GM18870 (cell line): Measurements from ENCODE around the gene COX6B2.
"Not testable (repeated sequence)": the region's sequence is repeated elsewhere in the genome, so short reads cannot be mapped to it uniquely, and the experiment has no call there.

ENCODE experiments used
- ATAC-seq: cut with Tn5 transposase; IDR thresholded peaks from one replicate; pipeline ENCODE4 v1.9.1; 2021; ENCODE audit warnings: moderate library complexity; ENCODE audit not compliant: unreplicated experiment

COX6B2 gene, protein sequence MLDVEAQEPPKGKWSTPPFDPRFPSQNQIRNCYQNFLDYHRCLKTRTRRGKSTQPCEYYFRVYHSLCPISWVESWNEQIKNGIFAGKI

DNA sequence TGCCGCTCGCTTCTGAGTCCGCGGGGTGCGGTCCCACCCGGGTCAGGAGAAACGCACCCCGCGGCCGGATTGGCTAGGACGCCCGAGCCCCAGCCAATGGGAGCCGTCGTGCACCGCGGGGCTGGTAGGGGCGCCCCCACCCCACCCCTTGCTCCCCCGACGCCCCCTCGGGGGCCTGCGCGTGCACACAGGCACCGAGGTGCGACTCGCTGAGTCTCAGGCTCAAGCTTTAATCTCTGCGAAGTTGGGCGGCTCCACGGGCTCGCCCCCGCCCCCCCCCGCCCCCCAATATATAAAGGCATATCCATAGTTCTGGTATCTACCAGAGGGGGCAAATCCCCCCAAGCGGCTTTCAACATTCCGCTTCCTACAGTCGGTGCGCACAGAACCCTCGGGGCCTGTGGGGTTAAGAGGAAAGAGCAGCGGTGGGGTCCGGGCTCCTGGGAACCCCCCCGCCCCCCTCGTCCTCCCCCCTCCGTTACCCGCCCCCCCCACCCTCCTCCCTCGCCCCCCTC, at the start of gene COX6B2:
Gene COX6B2, minus strand, starts transcription at position 22 of the 515 bp plus-strand sequence. CDS start 198 bp downstream, outside the sequence.
- no peak for ATAC-seq

DNA sequence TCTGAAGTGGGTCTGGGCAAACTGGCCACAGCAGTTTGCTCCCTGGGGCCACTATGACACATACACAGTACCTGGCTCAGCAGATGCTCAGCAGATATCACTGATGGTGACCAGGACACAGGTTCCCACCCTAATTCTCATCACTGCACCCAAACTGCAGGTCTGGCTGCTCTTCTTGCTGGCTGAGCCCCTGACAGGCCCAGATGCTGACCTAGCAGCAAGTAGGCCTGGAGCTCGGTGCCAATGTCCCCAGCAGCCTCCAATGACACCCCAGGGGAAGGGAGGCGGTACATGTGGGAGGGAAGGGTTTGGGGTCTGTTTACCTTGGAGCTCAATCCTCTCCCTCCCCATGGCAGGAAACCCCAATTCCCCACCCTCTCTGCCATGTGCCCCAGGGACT, 48.0 kb upstream of the COX6B2 start:
- no peak for ATAC-seq

DNA sequence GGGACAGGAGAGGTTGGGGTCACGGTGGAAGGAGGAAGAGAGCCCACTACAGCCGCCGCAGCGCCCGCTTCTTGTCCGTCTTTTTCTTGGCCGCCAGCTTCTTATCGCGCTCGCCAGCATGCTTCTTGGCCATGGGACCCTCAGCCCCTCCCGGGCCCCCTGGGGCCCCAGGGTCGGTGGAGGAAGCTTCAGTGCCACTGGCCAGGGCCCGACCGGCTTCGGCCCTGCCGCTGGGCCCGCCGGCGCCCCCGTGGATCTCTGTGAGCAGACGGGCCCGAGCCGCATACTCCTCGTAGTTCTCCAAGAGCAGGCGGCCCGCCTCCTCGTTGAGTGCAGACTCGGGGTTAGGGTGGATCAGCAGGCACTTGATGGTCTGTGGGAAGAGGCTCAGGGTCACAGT, 46.9 kb upstream of the COX6B2 start:
- ATAC-seq: not testable (repeated sequence)

DNA sequence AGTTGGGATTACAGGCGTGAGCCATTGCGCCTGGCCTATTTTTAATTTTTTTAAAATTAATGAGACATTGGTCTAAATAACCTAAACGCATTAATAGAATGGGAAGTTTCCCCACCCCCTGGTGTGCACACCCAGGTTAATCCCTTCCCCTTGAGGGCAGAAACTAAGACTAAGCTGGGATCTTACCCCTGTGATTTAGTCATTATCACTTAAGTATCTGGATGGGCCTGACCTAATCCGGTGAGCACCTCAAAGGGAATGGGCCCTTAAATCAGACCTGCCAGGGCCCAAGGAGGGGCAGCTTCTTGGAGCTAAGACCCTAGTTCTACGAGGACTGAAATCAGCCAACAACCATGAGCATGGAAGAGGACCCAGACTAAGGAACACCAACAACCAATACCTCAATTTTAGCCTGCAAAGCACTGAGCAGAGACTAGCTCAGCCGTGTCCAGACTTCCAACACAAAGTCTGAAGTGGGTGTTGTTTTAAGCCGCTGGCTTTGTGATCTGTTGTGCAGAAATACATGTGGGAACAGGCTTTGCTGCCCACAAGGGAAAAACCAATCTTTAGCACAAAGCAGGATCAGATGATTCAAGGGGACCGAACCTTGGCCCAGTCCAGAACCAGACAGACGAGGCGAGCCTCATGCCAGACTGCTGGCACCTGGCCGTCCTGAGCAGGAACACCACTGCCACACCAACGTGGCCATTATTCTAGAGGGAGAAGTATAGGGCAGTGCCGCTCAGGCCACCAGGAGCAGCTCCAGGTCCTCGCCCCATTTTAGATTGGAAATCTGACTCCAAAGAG, 46.0 kb upstream of the COX6B2 start:
- no peak for ATAC-seq

DNA sequence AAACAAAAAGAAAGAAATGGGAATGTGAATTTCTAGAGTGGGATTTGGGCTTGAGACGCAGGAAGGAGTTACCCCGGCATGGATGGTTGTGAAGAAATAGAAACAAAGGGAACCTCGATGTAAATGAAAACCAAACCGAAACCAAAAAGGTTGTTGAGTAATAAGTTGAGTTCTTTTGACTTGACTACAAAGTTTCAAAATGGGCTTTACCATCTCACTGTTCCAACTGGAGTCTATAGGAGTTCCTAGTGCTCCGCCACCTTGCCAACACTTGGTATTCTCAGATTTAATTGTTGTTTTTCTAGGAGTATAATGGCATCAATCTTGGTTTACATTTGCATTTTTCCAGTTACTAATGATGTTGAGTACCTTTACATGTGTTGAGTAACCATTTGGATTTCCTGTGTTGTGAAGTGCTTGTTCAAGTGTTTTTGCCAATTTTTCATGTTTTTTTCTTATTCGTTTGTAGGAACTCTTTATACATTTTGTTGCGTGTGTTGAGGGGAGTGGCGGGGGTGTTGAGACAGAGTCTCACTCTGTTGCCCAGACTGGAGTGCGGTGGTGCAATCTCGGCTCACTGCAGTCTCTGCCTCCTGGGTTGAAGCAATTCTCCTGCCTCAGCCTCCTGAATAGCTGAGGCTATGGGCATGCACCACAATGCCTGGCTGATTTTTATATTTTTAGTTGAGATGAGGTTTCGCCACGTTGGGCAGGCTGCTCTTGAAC, 43.8 kb upstream of the COX6B2 start:
- ATAC-seq: no peak

DNA sequence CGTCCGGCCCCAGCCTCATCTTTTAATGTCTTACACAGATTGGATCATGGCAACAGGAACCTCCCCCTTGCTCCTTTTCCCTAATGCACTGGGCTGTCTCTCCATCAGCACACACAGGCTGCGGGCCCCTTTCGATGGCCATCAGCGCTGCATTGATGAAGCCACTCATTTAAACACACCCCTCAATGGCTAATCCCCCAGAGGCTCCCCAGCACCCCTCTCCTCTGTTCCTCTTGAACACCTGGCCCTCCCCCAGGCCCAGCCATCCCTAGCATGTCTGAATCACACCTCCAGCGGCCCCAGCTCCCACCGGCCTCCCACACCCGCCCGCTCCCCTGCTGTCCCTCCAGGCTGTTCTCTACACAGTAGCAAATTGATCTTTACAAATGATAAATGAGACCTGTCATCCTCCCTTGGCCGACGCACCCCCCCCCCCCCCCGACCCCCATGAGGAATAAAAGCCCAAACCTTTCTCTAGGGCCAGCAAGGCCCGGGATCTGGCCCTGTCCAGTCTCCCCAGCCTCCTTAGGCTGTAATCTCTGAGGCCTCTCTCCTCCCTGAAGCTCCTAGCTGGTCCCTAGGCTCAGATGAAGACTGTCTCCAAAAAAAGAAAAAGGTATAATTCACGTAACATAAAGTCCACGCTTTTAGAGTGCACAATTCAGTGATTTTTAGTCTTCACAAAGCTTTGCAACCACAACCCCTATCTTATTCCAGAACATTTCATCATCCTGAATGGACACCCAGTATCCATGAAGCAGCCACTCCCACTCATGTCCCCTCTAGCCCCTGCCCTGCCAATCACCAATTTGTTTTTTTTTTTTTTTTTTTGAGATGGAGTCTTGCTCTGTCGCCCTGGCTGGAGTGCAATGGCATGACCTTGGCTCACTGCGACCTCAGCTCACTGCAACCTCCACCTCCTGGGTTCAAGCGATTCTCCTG, 38.6 kb upstream of the COX6B2 start:
- ATAC-seq: no peak

DNA sequence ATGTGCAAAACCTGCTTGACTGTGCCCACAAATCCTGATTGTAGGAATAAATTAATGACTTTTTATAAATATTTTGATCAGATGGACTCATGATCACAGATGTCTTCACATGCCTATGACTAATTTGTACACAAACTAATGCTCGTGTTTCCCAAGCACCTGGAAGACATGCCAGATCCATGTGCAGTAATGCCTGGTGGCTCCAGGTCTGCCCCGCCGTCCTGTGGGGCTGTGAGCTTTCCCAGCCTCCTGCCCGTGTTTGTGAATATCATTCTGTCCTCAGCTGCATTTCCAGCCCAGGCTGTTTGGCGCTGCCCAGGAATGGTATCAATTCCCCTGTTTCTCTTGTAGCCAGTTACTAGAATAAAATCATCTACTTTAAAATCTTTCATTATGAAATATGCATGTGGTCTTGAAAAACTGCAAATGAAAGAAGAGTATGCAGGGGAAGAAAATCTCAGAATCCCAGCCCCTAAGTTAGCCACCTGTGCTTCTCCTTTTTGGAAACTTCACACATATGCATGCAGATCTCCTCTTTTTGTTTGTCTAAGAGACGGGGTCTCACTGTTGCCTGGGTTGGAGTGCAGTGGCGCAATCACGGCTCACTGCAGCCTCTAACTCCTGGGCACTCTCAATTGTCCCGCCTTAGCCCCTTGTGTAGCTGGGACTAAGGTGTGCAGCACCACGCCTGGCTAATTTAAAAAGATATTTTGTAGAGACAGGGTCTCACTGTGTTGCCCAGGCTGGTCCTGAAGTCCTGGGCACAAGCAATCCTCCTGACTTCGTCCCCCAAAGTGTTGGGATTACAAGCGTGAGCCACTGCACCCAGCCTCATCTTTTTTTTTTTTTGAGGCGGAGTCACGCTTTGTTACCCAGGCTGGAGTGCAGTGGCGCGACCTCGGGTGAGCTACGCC, 37.4 kb upstream of the COX6B2 start:
- ATAC-seq: no peak

DNA sequence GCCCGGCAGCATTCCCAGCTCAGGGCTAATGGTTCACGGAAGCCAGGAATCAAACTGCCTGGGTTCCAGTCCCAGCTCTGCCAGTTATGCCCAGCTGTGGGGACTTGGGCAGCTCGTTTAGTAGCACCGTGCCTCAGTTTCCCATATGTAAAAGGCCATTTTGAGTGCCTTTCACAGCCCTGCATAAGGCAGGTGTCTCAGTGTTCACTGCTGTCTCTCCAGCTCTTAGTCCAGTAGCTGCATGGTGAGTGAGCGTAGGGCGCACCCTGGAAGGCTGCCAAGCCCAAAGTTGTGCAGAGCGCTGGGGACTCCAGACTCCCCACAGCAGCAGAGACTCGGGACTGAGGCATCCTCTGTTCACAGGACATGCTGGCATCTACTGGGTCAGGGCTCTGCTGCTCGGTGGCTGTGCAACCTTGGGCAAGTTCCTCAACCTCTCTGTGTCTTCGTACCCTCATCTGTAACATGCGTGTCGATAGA, 36.7 kb upstream of the COX6B2 start:
- ATAC-seq: no peak

DNA sequence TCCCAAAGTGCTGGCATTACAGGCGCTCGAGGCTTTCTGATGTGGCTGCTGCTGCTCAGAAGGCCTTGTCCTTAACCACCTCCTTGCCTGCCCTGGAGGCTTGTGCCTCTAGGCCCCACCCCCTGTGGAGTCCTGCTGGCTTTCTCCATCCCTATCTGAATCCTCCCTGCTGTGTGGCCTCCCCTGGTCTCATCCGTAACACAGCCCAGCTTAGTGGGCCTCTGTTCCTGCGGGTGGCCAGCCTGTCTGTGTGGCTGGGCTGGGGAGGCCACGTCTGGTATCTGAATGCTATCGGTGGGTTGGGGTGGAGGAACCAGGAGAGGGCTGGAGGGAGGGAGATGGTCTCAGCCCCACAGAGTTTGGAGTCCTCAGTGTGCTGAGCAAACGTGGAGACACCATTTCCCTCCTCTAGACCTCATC, 36.0 kb upstream of the COX6B2 start:
- no peak for ATAC-seq

DNA sequence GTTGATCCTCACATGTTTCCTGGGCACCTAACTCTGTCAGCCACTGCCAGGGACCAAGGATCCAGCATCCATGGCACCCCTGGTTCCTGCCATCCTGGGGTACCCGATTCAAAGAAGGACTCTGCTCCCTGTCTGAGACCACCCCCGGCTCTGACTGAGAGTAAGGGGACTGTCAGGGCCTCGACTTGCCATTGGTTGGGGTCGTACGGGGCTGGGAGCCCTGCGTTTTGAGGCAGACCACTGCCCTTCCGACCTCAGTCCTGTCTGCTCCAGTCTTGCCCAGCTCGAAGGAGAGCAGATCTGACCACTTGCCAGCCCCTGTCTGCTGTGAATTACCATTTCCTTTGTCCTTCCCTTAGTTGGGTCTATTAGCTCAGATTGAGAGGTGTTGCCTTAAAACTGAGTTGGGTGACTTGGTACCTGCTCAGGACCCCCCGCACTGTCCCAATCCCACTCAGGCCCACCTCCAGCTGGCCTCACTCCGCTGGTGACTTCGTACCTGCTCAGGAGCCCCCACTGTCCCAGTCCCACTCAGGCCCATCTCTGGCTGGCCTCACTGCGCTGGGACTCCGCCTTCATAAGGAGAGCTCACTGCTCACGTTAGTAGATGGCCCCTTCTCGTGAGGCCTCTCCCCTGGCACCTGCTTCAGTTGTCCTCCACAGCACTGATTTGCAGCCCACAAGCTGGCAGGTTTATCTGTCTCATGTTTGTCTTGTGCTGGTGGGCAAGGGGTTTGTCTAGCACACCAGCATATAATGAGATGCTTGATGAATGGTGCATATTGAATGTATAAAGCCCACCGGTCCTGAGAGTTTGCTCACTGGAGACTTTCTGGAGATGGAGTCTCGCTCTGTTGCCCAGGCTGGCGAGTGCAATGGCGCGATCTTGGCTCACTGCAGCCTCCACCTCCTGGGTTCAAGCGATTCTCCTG, 35.1 kb upstream of the COX6B2 start:
- ATAC-seq: no peak

DNA sequence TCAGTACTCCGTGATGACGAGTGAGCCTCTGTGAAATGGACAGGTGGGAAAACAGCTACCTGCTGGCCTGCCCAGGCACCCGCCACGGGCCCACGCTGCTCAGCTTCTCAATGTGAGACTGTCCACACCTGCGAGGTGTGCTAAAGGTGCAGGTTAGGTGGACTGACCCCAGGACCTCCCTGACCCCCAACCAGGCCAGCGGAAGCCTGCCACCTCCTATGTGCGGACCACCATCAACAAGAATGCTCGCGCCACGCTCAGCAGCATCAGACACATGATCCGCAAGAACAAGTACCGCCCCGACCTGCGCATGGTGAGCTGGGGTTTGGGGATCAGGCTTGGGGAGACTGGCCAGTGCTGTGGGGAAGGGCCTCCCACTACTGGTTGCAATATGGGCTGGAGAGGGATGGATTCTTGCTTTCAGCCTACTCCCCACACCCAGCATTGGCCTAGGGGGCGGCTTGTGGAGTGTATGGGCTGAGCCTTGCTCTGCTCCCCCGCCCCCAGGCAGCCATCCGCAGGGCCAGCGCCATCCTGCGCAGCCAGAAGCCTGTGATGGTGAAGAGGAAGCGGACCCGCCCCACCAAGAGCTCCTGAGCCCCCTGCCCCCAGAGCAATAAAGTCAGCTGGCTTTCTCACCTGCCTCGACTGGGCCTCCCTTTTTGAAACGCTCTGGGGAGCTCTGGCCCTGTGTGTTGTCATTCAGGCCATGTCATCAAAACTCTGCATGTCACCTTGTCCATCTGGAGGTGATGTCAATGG, 33.4 kb upstream of the COX6B2 start:
- no peak for ATAC-seq

DNA sequence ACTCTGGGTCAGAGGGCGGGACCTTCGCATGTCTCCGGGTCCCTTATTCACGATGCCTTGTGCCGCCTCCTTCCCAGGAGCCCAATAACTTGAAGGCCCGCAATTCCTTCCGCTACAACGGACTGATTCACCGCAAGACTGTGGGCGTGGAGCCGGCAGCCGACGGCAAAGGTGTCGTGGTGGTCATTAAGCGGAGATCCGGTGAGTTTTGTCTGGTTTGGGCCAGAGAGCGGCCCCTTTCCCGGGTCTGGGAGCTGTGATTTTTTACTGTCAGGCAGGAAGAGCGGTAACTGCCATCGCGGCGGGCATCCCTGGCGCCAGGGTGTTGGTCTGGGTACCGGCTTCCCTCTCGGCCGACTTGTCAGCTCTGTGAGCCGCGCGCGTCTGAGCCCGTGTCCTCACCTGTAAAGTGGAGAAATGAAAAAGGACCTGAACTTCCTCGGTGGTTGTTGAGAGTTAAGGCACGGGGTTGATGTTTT, 32.0 kb upstream of the COX6B2 start:
- ATAC-seq: no peak

DNA sequence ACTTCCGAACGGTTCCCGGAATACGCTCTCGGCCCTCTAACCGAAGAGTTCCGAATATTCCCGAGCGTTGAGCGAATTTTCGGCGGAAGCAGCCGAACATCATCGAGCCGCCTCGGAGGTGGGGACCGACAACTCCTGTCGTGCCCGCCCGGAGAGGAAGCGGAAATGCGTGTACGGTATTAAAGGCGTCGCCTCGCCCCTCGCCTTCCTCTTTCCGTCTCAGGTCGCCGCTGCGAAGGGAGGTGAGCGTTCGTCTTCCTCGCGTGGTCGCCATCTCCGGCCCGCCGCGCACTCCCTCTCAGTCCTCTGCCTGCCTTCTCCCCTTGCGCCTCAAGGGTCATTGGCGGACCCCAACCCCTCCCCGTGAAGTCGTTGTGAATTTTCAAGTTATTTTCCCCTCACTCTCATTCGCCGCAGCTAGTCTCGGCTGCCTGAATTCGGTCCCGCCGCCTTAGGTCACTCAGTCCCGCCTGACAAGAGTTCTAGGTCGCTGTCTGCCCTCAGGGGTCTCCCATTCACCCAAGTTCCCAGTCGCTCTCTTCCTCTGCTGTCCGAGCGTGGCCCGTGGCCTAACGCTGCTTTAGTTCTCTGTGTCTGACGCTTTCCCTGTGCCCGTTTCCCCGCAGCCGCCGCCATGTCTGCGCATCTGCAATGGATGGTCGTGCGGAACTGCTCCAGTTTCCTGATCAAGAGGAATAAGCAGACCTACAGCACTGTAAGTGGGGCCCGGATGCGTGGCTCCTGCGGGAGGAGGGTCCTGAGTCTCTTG, 31.4 kb upstream of the COX6B2 start, which contains the start of gene RPL28:
Gene RPL28, plus strand, starts transcription at position 209 of the 769 bp plus-strand sequence. Its CDS starts 426 bp downstream, at position 635.
- peak; percentile 61 for ATAC-seq

DNA sequence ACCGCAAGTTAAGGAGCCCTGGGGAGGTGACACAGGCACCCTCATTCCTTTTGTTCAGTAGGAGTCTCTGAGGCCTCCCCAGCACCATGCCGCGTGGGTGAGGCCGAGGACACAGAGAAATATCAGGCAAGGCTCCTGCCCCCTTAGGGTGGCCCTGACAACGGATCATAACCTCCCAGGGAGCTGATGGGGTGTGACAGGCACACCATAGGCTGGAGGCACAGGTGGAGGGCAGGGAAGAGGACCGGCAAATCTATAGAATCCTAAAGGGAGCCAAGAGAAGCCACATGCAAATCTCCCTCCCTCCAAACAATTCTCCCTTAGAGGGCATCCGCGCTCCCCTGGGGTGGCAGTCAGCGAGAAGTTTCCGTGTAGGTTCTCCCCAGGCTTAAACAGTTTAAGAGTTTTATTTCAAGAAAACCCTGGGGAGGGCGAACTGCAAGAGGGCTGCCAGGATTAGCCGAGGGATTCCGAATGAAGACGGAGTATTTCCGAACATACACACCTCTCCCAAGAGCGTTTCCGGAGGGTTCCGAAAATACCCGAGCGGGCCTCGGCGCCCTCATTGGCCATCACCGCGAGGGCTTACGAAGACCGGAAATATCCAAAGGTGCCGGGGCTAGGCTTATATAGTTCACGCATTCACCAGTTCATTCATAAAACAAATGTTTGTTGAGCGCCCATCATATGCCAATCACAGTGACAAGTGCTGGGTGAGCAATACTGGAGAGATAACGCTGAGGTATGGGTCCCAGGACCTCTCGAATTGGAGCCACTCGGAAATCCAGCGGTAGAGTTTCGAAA, 30.6 kb upstream of the COX6B2 start:
- ATAC-seq: peak; percentile 64

DNA sequence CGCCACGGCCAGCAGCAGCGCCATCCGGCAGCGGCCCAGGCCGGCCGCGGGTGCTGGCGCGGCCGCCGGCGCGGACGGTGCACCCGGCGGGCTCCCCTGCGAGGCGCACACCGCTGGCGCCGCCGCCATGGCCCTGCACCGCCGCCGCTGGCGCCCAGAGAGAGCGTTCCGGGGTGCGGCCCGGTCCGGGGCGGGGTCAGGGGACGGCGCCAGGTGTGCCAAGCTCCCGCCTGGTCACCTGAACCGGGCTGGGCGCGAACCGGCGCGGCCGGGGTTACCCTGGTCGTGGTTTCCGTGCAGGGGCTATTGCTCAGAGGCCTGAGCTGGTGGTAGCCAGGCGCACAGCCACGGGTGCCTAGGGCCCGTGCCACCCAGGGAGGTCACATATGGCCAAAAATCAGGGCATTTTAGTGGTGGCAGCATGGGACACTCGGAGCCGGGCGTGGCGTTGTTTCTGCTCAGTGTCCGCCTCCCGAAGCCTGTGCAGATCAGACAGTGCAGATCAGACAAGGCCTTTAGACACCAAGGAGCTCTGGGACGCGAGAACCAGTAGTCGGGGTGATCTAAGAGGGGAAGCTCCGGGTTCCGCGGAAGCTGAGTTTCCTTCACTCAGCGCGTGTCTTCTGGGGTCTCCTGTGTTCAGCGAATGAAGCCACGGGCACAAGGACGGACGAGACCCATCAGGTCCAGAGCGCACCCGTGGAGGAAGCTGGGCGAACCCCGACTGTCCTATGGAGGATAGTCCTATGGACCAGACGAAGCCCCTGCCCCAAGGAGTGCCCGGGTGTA, 29.8 kb upstream of the COX6B2 start, which contains the start of gene TMEM238:
Gene TMEM238, minus strand, starts transcription at position 162 of the 789 bp plus-strand sequence. Its CDS starts 33 bp downstream, at position 129.
- no peak for ATAC-seq
